WTC11 (cell line): Measurements from ENCODE around the gene PHKB. TPM values are rescaled to one million over a fixed set of nuclear protein-coding genes. Genes with fewer than 3 reads are reported as not detected.

Experiments used
- ATAC-seq: fragments of 200-7000 bp; cut with Tn5 transposase; 2 replicates; pipeline ENCODE4 v1.10.0; 2021; ENCODE audit warnings: mild to moderate bottlenecking, moderate library complexity
- CTCF ChIA-PET: fragments of 300-600 bp; sonication (Branson Sonifier 250); formaldehyde crosslinking; loops from one replicate; lab custom pipeline; 2021; ENCODE audit warnings: antibody characterized with exemption; lab: Charles Lee
- POLR2A ChIA-PET: fragments of 350-600 bp; sonication (Branson Sonifier 250); formaldehyde crosslinking; loops from one replicate; lab custom pipeline; 2021; ENCODE audit warnings: antibody characterized with exemption; lab: Charles Lee
- DNase-seq: peaks from one replicate; pipeline ENCODE4 v3.0.0; 2021; ENCODE audit warnings: low spot score
- H3K27ac Mint-ChIP-seq: 2 replicates; pipeline ENCODE4 v1.8.0; 2021; ENCODE audit warnings: mixed read lengths
- H3K27me3 Mint-ChIP-seq: 2 replicates; pipeline ENCODE4 v1.8.0; 2021; ENCODE audit warnings: low read depth, mild to moderate bottlenecking, moderate library complexity, mixed read lengths
- H3K36me3 Mint-ChIP-seq: 2 replicates; pipeline ENCODE4 v1.8.0; 2021; ENCODE audit warnings: mixed read lengths
- H3K4me1 Mint-ChIP-seq: 2 replicates; pipeline ENCODE4 v1.8.0; 2022; ENCODE audit warnings: mixed read lengths
- H3K4me3 Mint-ChIP-seq: 2 replicates; pipeline ENCODE4 v1.8.0; 2021; ENCODE audit warnings: mild to moderate bottlenecking, moderate library complexity, mixed read lengths
- H3K9me3 Mint-ChIP-seq: 2 replicates; pipeline ENCODE4 v1.8.0; 2021; ENCODE audit warnings: mixed read lengths
- CTCF ChIP-seq: fragments of 200-600 bp; IDR thresholded peaks from 2 replicates; pipeline ENCODE4 v1.8.0; 2022; ENCODE audit warnings: antibody characterized with exemption
- ERG ChIP-seq: fragments of 250-450 bp; sonication (Bioruptor Pico); IDR thresholded peaks from 2 replicates; pipeline ENCODE4 v1.8.0; 2021; ENCODE audit warnings: mild to moderate bottlenecking
- FOXJ3 ChIP-seq: sonication (generic); formaldehyde crosslinking; IDR thresholded peaks from 2 replicates; pipeline ENCODE4 v1.9.0; 2021; ENCODE audit warnings: missing genetic modification reagents, mild to moderate bottlenecking, borderline replicate concordance
- FOXK1 ChIP-seq: sonication (generic); formaldehyde crosslinking; IDR thresholded peaks from 2 replicates; pipeline ENCODE4 v1.8.0; 2022; ENCODE audit warnings: mild to moderate bottlenecking, moderate library complexity, missing genetic modification reagents
- HMGXB4 ChIP-seq: sonication (generic); formaldehyde crosslinking; IDR thresholded peaks from 2 replicates; pipeline ENCODE4 v1.8.1; 2023; ENCODE audit warnings: mild to moderate bottlenecking, moderate library complexity, missing genetic modification reagents
- IRF2 ChIP-seq: sonication (generic); formaldehyde crosslinking; IDR thresholded peaks from 2 replicates; pipeline ENCODE4 v1.8.0; 2022; ENCODE audit warnings: low read depth, missing genetic modification reagents, borderline replicate concordance
- KAT7 ChIP-seq: sonication (generic); formaldehyde crosslinking; IDR thresholded peaks from 2 replicates; pipeline ENCODE4 v1.8.1; 2023; ENCODE audit warnings: missing genetic modification reagents, mild to moderate bottlenecking, borderline replicate concordance
- RELA ChIP-seq: sonication (generic); formaldehyde crosslinking; IDR thresholded peaks from 2 replicates; pipeline ENCODE4 v1.8.1; 2022; ENCODE audit warnings: missing genetic modification reagents, mild to moderate bottlenecking, borderline replicate concordance
- SMAD4 ChIP-seq: sonication (generic); formaldehyde crosslinking; IDR thresholded peaks from 2 replicates; pipeline ENCODE4 v1.8.0; 2022; ENCODE audit warnings: mild to moderate bottlenecking, missing genetic modification reagents
- STAT6 ChIP-seq: sonication (generic); formaldehyde crosslinking; conservative IDR thresholded peaks from 2 replicates; pipeline ENCODE4 v1.8.1; 2023; ENCODE audit warnings: mild to moderate bottlenecking, low read depth, missing genetic modification reagents, moderate library complexity
- TP53 ChIP-seq: sonication (generic); formaldehyde crosslinking; IDR thresholded peaks from 2 replicates; pipeline ENCODE4 v1.8.1; 2023; ENCODE audit warnings: mild to moderate bottlenecking, missing genetic modification reagents
- ZNF121 ChIP-seq: sonication (generic); formaldehyde crosslinking; IDR thresholded peaks from 2 replicates; pipeline ENCODE4 v1.8.0; 2023; ENCODE audit warnings: missing genetic modification reagents
- ZNF423 ChIP-seq: fragments of 250-450 bp; sonication (Bioruptor Pico); IDR thresholded peaks from 2 replicates; pipeline ENCODE4 v2.1.2; 2022; ENCODE audit warnings: mild to moderate bottlenecking, moderate library complexity
- ZNF671 ChIP-seq: fragments of 250-450 bp; sonication (Bioruptor Pico); IDR thresholded peaks from 2 replicates; pipeline ENCODE4 v1.8.0; 2021; ENCODE audit warnings: mild to moderate bottlenecking
- ZSCAN18 ChIP-seq: fragments of 250-450 bp; sonication (Bioruptor Pico); IDR thresholded peaks from 2 replicates; pipeline ENCODE4 v2.1.2; 2022; ENCODE audit warnings: mild to moderate bottlenecking, moderate library complexity
- total RNA-seq: library from RNA; stranded (reverse); gene quantifications from 3 replicates; pipeline ENCODE4 v1.2.3, GENCODE V29; 2021

Gene PHKB
- total RNA-seq, 1 experiment from 2014 or later = 43.9 TPM

- no peak for TF ChIP-seq ERG
These were observed 16.5 kb downstream of the PHKB start (continued) for GRCh38 chr16:47477679-47478078.

- Mint-ChIP-seq H3K4me1 (no peaks in the 10 kb centered on the region), H3K27ac (no peak overlapping the region), H3K36me3 (no peaks in the 10 kb centered on the region), H3K27me3 (no peaks in the 10 kb centered on the region), H3K9me3 (no peaks in the 10 kb centered on the region), H3K4me3 (no peak overlapping the region)
- CTCF ChIA-PET = no interaction called here
- no peak for ATAC-seq
- POLR2A ChIA-PET = no interaction called here
- no peak for DNase-seq
- TF ChIP-seq CTCF (no peak), ZNF121 (CRISPR knock-in tag) (no peak), TP53 (CRISPR knock-in tag) (no peak), KAT7 (CRISPR knock-in tag) (no peak), HMGXB4 (no peak), STAT6 (no peak), ZNF423 (CRISPR knock-in tag) (no peak), ZNF671 (CRISPR knock-in tag) (no peak), IRF2 (CRISPR knock-in tag) (no peak), ZSCAN18 (CRISPR knock-in tag) (no peak), FOXJ3 (CRISPR knock-in tag) (no peak), RELA (CRISPR knock-in tag) (no peak), FOXK1 (CRISPR knock-in tag) (no peak), SMAD4 (CRISPR knock-in tag) (no peak)
- TF ChIP-seq, all 79 proteins: peak for 0
These were observed 19.3 kb downstream of the PHKB start for GRCh38 chr16:47480410-47480809.
